Esophagus muscularis mucosa (tissue), 4 donors: ENCODE measurements around the gene LMOD2. TPM values are rescaled to one million over a fixed set of nuclear protein-coding genes. Genes with fewer than 3 reads are reported as not detected.

Experiments used
- DNase-seq: peaks from one replicate; pipeline ENCODE4 v3.0.0-alpha.2; 2017; ENCODE audit errors: extremely low spot score
- H3K27ac ChIP-seq, 4 donors: fragments of 200-600 bp; sonication (generic); replicated peaks in 1 of 4; 1 replicate in 3 of 4; 2 replicates in 1 of 4; pipeline ENCODE4 v1.5.1; 2016 to 2019; ENCODE audit warnings: mild to moderate bottlenecking in 1 of 4
- H3K27me3 ChIP-seq, 4 donors: fragments of 200-600 bp; sonication (generic); one replicate each; pipeline versions ENCODE4 v1.5.1 to v1.6.0; 2016 to 2019
- H3K36me3 ChIP-seq, 4 donors: fragments of 200-600 bp; sonication (generic); one replicate each; pipeline ENCODE4 v1.5.1; 2016 to 2019
- H3K4me1 ChIP-seq, 4 donors: fragments of 200-600 bp; sonication (generic); one replicate each; pipeline ENCODE4 v1.5.1; 2016 to 2019
- H3K4me3 ChIP-seq, 4 donors: fragments of 200-600 bp; sonication (generic); 1 replicate in 2 of 4; 2 replicates in 2 of 4; pipeline ENCODE4 v1.5.1; 2016 to 2019; ENCODE audit warnings: mild to moderate bottlenecking in 4 of 4, moderate library complexity in 1 of 4
- H3K9me3 ChIP-seq, 4 donors: fragments of 200-600 bp; sonication (generic); 1 replicate in 3 of 4; 2 replicates in 1 of 4; pipeline ENCODE4 v1.5.1; 2016 to 2019
- EP300 ChIP-seq: sonication (generic); formaldehyde crosslinking; IDR thresholded peaks from one replicate; pipeline ENCODE4 v1.6.1; 2017; ENCODE audit warnings: antibody characterized with exemption
- POLR2A ChIP-seq: fragments of 450-650 bp; IDR thresholded peaks from one replicate; pipeline ENCODE4 v1.6.1; 2017; ENCODE audit warnings: antibody characterized with exemption, moderate library complexity, mild to moderate bottlenecking, low read depth
- POLR2AphosphoS5 ChIP-seq, 2 donors: sonication (generic); formaldehyde crosslinking; IDR thresholded peaks; one replicate each; pipeline ENCODE4 v1.6.1; 2017; ENCODE audit warnings: antibody characterized with exemption in 2 of 2
- WGBS: methylation state at CpG from one replicate; pipeline ENCODE4 v1.1.5; 2018; 5-methylcytosine and 5-hydroxymethylcytosine counted together
- intact Hi-C: fragments of 100-400 bp; cut with DNase I; formaldehyde crosslinking; loops from one replicate; pipeline ENCODE4 v1.15.1; 2023
- total RNA-seq, 4 donors: library from RNA; depleted of rRNA; stranded (reverse); fragments of >200 nt; gene quantifications; one replicate each; pipeline versions ENCODE4 v1.1.0 to v1.2.1, GENCODE V29; 2016
- TF ChIP-seq, protein P1 (sequence below), 3 experiments: fragments of 200-600 bp in 2 of 3; fragments of 450-650 bp in 1 of 3; sonication (generic) in 2 of 3; IDR thresholded peaks; one replicate each; pipeline ENCODE4 v1.5.1; 2017 to 2019; ENCODE audit warnings: antibody characterized with exemption in 3 of 3, mild to moderate bottlenecking in 2 of 3, moderate library complexity in 1 of 3

The LMOD2 gene
- total RNA-seq, 4 donors from 2014 or later: not detected

DNA sequence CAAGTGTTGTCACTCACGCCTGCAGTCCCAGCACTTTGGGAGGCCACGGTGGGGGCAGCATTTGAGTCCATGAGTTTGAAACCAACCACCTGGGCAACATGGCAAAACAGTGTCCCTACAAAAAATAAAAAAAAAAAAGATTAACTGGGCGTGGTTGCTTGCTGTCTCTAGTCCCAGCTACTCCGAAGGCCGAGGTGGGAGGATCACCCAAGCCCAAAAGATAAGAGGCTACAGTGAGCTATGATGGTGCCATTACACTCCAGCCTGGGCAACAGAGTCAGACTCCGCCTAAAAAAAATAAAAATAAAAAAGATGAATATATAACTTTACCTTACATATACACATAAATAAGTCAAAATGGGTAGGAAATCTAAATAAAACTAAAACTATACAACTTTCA lies 2.5 kb upstream of the LMOD2 start:
- Histone ChIP-seq H3K27me3 (no peaks in the 10 kb centered on the region), H3K4me3 (no peak overlapping the region), H3K4me1 (peaks cover 0 to 11% (median 0%) of the 10 kb centered on the region in 4 donors), H3K36me3 (peaks cover 0 to 1% (median 0%) of the 10 kb centered on the region in 4 donors), H3K27ac (no peak overlapping the region), H3K9me3 (no peaks in the 10 kb centered on the region)
- DNase-seq: no peak
- 91% methylated on average over 6 of the region's 6 CpGs for WGBS
- intact Hi-C loops: no loop called here
- TF ChIP-seq POLR2A: no peak
- TF ChIP-seq EP300: no peak
- no peak for TF ChIP-seq POLR2AphosphoS5 (IDR thresholded peaks at IDR 0.05)
- TF ChIP-seq, protein P1, sequence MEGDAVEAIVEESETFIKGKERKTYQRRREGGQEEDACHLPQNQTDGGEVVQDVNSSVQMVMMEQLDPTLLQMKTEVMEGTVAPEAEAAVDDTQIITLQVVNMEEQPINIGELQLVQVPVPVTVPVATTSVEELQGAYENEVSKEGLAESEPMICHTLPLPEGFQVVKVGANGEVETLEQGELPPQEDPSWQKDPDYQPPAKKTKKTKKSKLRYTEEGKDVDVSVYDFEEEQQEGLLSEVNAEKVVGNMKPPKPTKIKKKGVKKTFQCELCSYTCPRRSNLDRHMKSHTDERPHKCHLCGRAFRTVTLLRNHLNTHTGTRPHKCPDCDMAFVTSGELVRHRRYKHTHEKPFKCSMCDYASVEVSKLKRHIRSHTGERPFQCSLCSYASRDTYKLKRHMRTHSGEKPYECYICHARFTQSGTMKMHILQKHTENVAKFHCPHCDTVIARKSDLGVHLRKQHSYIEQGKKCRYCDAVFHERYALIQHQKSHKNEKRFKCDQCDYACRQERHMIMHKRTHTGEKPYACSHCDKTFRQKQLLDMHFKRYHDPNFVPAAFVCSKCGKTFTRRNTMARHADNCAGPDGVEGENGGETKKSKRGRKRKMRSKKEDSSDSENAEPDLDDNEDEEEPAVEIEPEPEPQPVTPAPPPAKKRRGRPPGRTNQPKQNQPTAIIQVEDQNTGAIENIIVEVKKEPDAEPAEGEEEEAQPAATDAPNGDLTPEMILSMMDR (IDR thresholded peaks at IDR 0.05): no peak

DNA sequence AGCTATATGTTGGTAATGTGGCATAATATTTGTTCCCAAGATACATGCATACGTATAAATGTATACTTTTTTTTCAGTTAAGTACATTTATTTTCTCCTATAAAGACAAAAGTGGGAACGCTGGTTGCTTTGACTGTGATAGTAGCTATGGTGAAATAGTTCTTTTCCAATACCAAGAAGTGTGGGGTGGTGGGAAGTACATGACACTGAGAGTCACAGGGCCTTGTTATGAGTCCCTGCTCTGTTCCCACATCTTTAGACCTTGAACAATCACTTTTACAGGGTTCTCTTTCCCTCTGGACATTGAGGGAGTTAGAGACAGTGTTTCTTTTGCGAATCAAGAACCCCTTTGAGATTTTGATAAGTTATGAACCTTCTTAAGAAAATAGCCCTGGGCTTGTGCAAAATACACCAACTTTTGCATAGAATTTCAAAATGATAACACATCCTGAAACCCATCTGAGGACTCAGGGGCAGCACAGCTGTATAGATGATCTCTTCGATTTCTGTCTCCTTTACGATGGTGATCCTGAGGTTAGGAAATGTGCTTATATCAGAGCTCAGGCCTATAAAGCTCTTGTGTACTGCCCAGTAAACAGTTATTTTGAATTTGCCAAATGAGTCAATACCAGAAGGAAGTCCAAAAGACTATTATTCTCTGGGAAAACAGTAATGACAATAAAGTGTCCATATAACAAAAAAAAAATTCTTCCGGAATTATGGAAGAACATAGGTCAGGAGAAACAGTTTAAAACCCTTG lies 1.1 kb downstream of the LMOD2 start:
- Histone ChIP-seq H3K27ac (no peak overlapping the region), H3K9me3 (no peaks in the 10 kb centered on the region)

DNA sequence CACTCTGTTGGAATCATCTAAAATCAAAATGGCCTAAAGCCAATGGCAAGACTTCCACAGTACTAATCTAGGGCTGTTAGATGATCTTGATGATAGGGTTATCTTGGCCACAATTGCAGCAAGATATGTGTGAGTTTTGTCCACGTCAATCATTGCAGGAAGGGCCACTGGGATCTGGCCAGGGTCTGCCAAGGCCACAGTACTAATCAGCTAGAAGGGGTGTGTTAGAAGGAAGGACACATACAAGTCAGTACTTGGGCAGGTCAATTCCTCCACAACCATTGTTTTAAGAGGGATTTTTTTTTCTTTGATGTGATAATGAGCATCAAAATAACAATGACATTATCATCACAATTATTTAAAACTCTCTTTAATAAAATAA lies 1.6 kb downstream of the LMOD2 start:
- Histone ChIP-seq H3K27ac (no peak overlapping the region), H3K27me3 (no peaks in the 10 kb centered on the region), H3K4me3 (no peak overlapping the region), H3K36me3 (peaks cover 0 to 33% (median 0%) of the 10 kb centered on the region in 4 donors), H3K9me3 (no peaks in the 10 kb centered on the region), H3K4me1 (peaks cover 0 to 7% (median 0%) of the 10 kb centered on the region in 4 donors)
- no peak for DNase-seq
- TF ChIP-seq POLR2A (no peak), POLR2AphosphoS5 (IDR thresholded peaks at IDR 0.05) (no peak), EP300 (no peak)
- TF ChIP-seq, protein P1 (IDR thresholded peaks at IDR 0.05): no peak
- intact Hi-C loops: no loop called here
- 100% methylated on average over 1 of the region's 1 CpG for WGBS

More for the DNA sequence above, 1.1 kb downstream of the LMOD2 start:
- H3K36me3 ChIP-seq: peaks cover 0 to 27% (median 0%) of the 10 kb centered on the region in 4 donors
- WGBS: 91% methylated on average over 6 of the region's 6 CpGs
- no peak for DNase-seq
- peaks cover 0 to 11% (median 0%) of the 10 kb centered on the region in 4 donors for H3K4me1 ChIP-seq
- no peaks in the 10 kb centered on the region for H3K27me3 ChIP-seq
- TF ChIP-seq EP300 (no peak), POLR2A (no peak), POLR2AphosphoS5 (IDR thresholded peaks at IDR 0.05) (no peak)
- TF ChIP-seq, protein P1 (IDR thresholded peaks at IDR 0.05): no peak
- no peak overlapping the region for H3K4me3 ChIP-seq
- intact Hi-C loops: no loop called here

DNA sequence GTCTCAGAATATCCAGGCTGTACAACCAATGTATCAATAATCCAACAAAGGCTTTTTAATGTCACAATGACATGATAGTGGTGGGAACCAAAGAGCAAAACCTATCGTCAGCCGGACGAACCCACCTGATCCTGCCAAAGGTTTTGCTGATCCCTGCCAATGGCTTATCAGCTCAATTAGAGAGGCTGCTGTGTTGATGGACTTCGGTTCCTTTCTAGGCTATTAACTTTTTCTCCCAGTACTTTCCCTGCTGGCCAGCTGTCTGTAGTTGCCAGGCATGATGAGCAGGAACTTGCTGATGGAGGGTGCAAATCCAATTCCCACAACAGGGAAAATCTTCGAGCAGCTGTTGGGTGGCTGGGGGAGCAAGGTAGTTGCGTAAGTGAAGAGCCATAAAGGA lies 2.4 kb downstream of the LMOD2 start:
- H3K4me3 ChIP-seq: no peak overlapping the region
- no peaks in the 10 kb centered on the region for H3K4me1 ChIP-seq
- WGBS: 94% methylated on average over 6 of the region's 6 CpGs
- H3K27ac ChIP-seq: no peak overlapping the region
- peaks cover 0 to 40% (median 0%) of the 10 kb centered on the region in 4 donors for H3K36me3 ChIP-seq
- no peaks in the 10 kb centered on the region for H3K9me3 ChIP-seq
- intact Hi-C loops: no loop called here
- TF ChIP-seq POLR2AphosphoS5 (IDR thresholded peaks at IDR 0.05): no peak
- TF ChIP-seq POLR2A: no peak
- no peak for TF ChIP-seq EP300
- TF ChIP-seq, protein P1 (IDR thresholded peaks at IDR 0.05): no peak
- no peaks in the 10 kb centered on the region for H3K27me3 ChIP-seq
- DNase-seq: no peak
